Mammary epithelial cell (primary cell): ENCODE data around the gene PHF13.

Experiments
- CTCF ChIP-seq, 2 donors: IDR thresholded peaks in 1 of 2; conservative IDR thresholded peaks in 1 of 2; 2 replicates each; pipeline ENCODE4 v1.5.1; 2011 to 2012; ENCODE audit warnings: inconsistent platforms in 2 of 2, low read length in 2 of 2, mild to moderate bottlenecking in 2 of 2, control low read depth in 1 of 2, low read depth in 1 of 2; ENCODE audit not compliant: insufficient read depth in 1 of 2; ENCODE audit errors: extremely low read depth in 1 of 2
- EZH2 ChIP-seq: IDR thresholded peaks from 2 replicates; pipeline ENCODE4 v1.6.1; 2012; ENCODE audit warnings: low read length, inconsistent platforms, borderline replicate concordance

GRCh38 chr1:6599141-6599975 lies 14.2 kb upstream of the PHF13 start:
- no peak for TF ChIP-seq EZH2
- peak; percentile 5 to 34 for TF ChIP-seq CTCF (conservative IDR thresholded peaks at IDR 0.05 in 1 of 2, IDR thresholded peaks at IDR 0.05 in 1 of 2; ENCODE audit: extremely low read depth in 1 of 2, insufficient read depth in 1 of 2, low read depth in 1 of 2, low read length in 2 of 2)
